Measurements from ENCODE around the gene STMN1. TPM values are rescaled to one million over a fixed set of nuclear protein-coding genes. Genes with fewer than 3 reads are reported as not detected.

STMN1 gene
- total RNA-seq, 1 experiment from 2014 or later = 206 TPM

- H3K27me3 ChIP-seq (ENCODE audit: low read length) = no peaks in the 10 kb centered on the region
- no peak overlapping the region for H3K4me3 ChIP-seq (ENCODE audit: low read length)
- TF ChIP-seq EZH2 (IDR thresholded peaks at IDR 0.05; ENCODE audit: low read length, unreplicated experiment) (no peak), CTCF (conservative IDR thresholded peaks at IDR 0.05; ENCODE audit: low read depth, low read length) (no peak), EZH2phosphoT487 (IDR thresholded peaks at IDR 0.05; ENCODE audit: borderline replicate concordance, low read length) (no peak)
- no peak overlapping the region for H3K4me2 ChIP-seq (ENCODE audit: low read length)
- ChIA-PET CTCF (no interaction called here), POLR2A (ENCODE audit: unreplicated experiment) (interaction anchor here (0.9 kb wide), 1 partner anchor 85 kb away, joined by 4 read pairs; no protein-coding TSS in a partner anchor)
- H3K36me3 ChIP-seq (ENCODE audit: low read depth, low read length) = no peaks in the 10 kb centered on the region
- DNase-seq (no peak), ATAC-seq (no peak)
- no peak overlapping the region for H3K9ac ChIP-seq (ENCODE audit: low read length)
- H3K4me1 ChIP-seq (ENCODE audit: insufficient read depth, low read length) = peaks cover 26% of the 10 kb centered on the region
- H2AFZ ChIP-seq (ENCODE audit: low read length) = no peak overlapping the region
- peaks cover 13% of the 10 kb centered on the region for H3K79me2 ChIP-seq (ENCODE audit: low read length)
- peaks cover 8% of the 10 kb centered on the region; the same call in 1 of the 2 replicates for H4K20me1 ChIP-seq (ENCODE audit: low read length)
- no peaks in the 10 kb centered on the region for H3F3A ChIP-seq (ENCODE audit: low read length, unreplicated experiment)
- no peaks in the 10 kb centered on the region for H3K9me2 ChIP-seq (replicated peaks; ENCODE audit: low read length)
- no TSS peak for BruUV-seq (replicated peaks)
- H3K9me3 ChIP-seq (ENCODE audit: low read length) = no peaks in the 10 kb centered on the region
- H3K27ac ChIP-seq (ENCODE audit: low read length) = no peak overlapping the region
- intact Hi-C loops (cut with micrococcal nuclease) = no loop called here
Observed at GRCh38 chr1:25909040-25909439, 2.8 kb upstream of the STMN1 start.

DNA sequence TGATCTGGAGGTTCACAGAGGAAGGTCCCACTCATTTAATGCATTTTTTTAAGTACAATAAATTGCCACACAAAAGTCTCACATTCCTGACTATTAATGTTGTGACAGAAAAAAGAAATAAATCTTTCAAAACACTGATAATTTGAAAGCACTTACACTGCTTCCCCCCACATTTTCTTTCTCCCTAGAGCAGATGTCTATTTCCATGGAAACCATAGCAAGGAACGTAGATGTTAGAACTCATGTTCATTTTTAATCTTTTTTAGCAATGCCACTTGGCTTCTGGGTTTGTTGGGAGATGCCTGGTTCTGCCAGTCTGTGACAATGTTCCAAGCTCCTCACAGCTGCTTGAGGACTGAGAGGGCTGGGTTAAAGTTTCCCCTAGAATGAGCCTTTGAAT lies 1.9 kb upstream of the STMN1 start:
- intact Hi-C loops (cut with micrococcal nuclease) = no loop called here
- Histone ChIP-seq H3K4me3 (ENCODE audit: low read length) (no peak overlapping the region), H3F3A (ENCODE audit: low read length, unreplicated experiment) (no peaks in the 10 kb centered on the region), H3K4me2 (ENCODE audit: low read length) (no peak overlapping the region), H2AFZ (ENCODE audit: low read length) (no peak overlapping the region), H3K9ac (ENCODE audit: low read length) (no peak overlapping the region), H4K20me1 (ENCODE audit: low read length) (peaks cover 14% of the 10 kb centered on the region; the same call in 1 of the 2 replicates), H3K79me2 (ENCODE audit: low read length) (peaks cover 21% of the 10 kb centered on the region), H3K27me3 (ENCODE audit: low read length) (no peaks in the 10 kb centered on the region), H3K36me3 (ENCODE audit: low read depth, low read length) (peaks cover 7% of the 10 kb centered on the region), H3K27ac (ENCODE audit: low read length) (no peak overlapping the region), H3K9me3 (ENCODE audit: low read length) (no peaks in the 10 kb centered on the region), H3K4me1 (ENCODE audit: insufficient read depth, low read length) (peaks cover 32% of the 10 kb centered on the region), H3K9me2 (replicated peaks; ENCODE audit: low read length) (no peaks in the 10 kb centered on the region)
- ChIA-PET CTCF (no interaction called here), POLR2A (ENCODE audit: unreplicated experiment) (interaction anchor here (0.9 kb wide), 1 partner anchor 86 kb away, joined by 4 read pairs; no protein-coding TSS in a partner anchor)
- DNase-seq (no peak), ATAC-seq (no peak)
- TF ChIP-seq CTCF (conservative IDR thresholded peaks at IDR 0.05; ENCODE audit: low read depth, low read length) = no peak
- TF ChIP-seq EZH2 (IDR thresholded peaks at IDR 0.05; ENCODE audit: low read length, unreplicated experiment) = no peak
- BruUV-seq (replicated peaks) = no TSS peak

DNA sequence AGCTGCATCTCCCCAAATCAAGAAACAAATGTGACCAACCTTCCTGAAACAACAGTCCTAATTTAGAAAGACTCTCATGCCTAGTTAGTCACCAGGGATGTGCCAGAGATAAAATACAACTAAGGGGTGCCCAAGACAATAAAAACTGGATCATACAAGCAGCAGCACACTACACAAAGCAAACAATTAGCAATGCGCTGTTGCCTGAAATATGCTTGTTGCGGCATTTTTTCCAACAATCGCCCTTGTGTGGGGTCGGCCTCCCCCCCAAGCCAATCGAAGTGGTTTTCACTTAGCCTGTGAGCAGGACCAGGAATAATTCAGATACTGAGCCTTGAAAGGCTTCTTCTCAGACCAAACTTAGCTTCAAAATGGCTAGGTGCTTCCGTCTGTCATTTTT lies 1.4 kb upstream of the STMN1 start:
- intact Hi-C loops (cut with micrococcal nuclease) = no loop called here
- H3F3A ChIP-seq (ENCODE audit: low read length, unreplicated experiment) = no peaks in the 10 kb centered on the region
- CTCF ChIA-PET = interaction anchor here (0.8 to 1.0 kb wide), 2 partner anchors 12 to 90 kb away, joined by 3 to 9 read pairs; partner anchors contain the start of gene PAFAH2
- no TSS peak for BruUV-seq (replicated peaks)
- no peak for TF ChIP-seq CTCF (conservative IDR thresholded peaks at IDR 0.05; ENCODE audit: low read depth, low read length)
- POLR2A ChIA-PET (ENCODE audit: unreplicated experiment) = no interaction called here
- peaks cover 11% of the 10 kb centered on the region for H3K36me3 ChIP-seq (ENCODE audit: low read depth, low read length)
- H3K27me3 ChIP-seq (ENCODE audit: low read length) = no peaks in the 10 kb centered on the region
- no peak overlapping the region for H3K4me2 ChIP-seq (ENCODE audit: low read length)
- H3K4me1 ChIP-seq (ENCODE audit: insufficient read depth, low read length) = peaks cover 29% of the 10 kb centered on the region
- no peak overlapping the region for H3K9ac ChIP-seq (ENCODE audit: low read length)
- ATAC-seq = no peak
- peaks cover 25% of the 10 kb centered on the region for H3K79me2 ChIP-seq (ENCODE audit: low read length)
- no peaks in the 10 kb centered on the region for H3K9me3 ChIP-seq (ENCODE audit: low read length)
- H4K20me1 ChIP-seq (ENCODE audit: low read length) = peaks cover 14% of the 10 kb centered on the region; the same call in 1 of the 2 replicates
- no peaks in the 10 kb centered on the region for H3K9me2 ChIP-seq (replicated peaks; ENCODE audit: low read length)
- no peak overlapping the region for H3K27ac ChIP-seq (ENCODE audit: low read length)
- no peak overlapping the region for H3K4me3 ChIP-seq (ENCODE audit: low read length)
- no peak for DNase-seq
- H2AFZ ChIP-seq (ENCODE audit: low read length) = no peak overlapping the region

All from PC-3 (cell line).